Measurements from ENCODE around the gene UROC1.

DNA sequence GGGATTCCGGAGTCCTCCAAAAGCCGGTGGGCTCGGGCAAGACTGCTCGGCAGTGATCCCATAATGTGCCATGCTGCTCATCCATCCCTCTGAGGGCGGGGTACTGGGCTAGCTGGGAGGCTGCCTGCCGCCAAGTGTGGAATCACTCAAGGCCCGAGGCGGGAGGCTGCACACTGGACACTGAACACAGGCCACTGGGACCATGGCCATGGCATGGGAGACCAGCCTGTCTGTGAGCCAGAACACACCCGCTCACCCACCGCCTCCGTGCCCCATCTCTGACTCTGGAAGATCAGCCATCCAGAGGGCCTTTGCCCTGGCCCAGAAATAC, 39.8 kb upstream of the UROC1 start:
- TF ChIP-seq CTCF (IDR thresholded peaks at IDR 0.05) (no peak), EP300 (IDR thresholded peaks at IDR 0.05; ENCODE audit: borderline replicate concordance in 1 of 2, low read depth in 1 of 2, low read length in 1 of 2) (no peak), POLR2AphosphoS5 (IDR thresholded peaks at IDR 0.05; ENCODE audit: low read depth, low read length) (no peak), RXRA (IDR thresholded peaks at IDR 0.05; ENCODE audit: borderline replicate concordance, low read depth) (no peak), ELF1 (IDR thresholded peaks at IDR 0.05) (no peak), RFX5 (IDR thresholded peaks at IDR 0.05; ENCODE audit: low read length) (no peak), SMC3 (IDR thresholded peaks at IDR 0.05; ENCODE audit: low read depth, low read length) (no peak), RAD21 (IDR thresholded peaks at IDR 0.05; ENCODE audit: low read length) (no peak), USF1 (IDR thresholded peaks at IDR 0.05; ENCODE audit: borderline replicate concordance, low read depth) (no peak), REST (IDR thresholded peaks at IDR 0.05; ENCODE audit: low read depth, low read length) (no peak), GATA2 (CRISPR knock-in tag; IDR thresholded peaks at IDR 0.05) (no peak), EZH2phosphoT487 (IDR thresholded peaks at IDR 0.05; ENCODE audit: borderline replicate concordance, low read depth) (no peak), FOXJ3 (CRISPR knock-in tag; IDR thresholded peaks at IDR 0.05) (no peak), GABPA (IDR thresholded peaks at IDR 0.05; ENCODE audit: low read depth) (no peak)
